ENCODE results near the gene KRT36. TPM values are rescaled to one million over a fixed set of nuclear protein-coding genes. Genes with fewer than 3 reads are reported as not detected.

KRT36 gene
- total RNA-seq, 6 donors from 2014 or later: not detected

DNA sequence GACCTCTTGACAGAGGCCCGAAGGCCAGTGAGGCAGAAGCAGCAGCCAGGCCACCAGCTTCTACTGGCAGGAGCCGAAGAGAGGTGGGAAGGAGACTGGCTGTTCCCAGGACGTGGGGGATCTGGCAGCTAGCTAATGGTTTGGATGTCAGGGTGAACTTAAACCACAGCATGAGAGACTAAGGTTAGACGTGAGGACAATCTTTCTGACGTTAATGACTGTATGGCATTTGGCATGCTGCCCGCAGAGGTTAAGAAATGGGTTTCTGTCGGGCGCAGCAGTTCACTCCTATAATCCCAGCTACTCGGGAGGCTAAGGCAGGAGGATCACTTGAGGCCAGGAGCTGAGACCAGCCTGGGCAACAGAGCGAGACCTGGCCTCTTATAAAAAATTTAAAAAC lies 22.0 kb upstream of the KRT36 start:
- DNase-seq (no peak), ATAC-seq (ENCODE audit: low FRiP score in 2 of 2) (no peak)
- no peaks in the 10 kb centered on the region for H3K36me3 ChIP-seq
- H3K4me3 ChIP-seq: no peak overlapping the region
- H3K27me3 ChIP-seq: no peaks in the 10 kb centered on the region
- peaks cover 0 to 9% (median 2%) of the 10 kb centered on the region in 4 donors for H3K4me1 ChIP-seq
- no peak for TF ChIP-seq POLR2AphosphoS5 (IDR thresholded peaks at IDR 0.05)
- TF ChIP-seq, protein P1, sequence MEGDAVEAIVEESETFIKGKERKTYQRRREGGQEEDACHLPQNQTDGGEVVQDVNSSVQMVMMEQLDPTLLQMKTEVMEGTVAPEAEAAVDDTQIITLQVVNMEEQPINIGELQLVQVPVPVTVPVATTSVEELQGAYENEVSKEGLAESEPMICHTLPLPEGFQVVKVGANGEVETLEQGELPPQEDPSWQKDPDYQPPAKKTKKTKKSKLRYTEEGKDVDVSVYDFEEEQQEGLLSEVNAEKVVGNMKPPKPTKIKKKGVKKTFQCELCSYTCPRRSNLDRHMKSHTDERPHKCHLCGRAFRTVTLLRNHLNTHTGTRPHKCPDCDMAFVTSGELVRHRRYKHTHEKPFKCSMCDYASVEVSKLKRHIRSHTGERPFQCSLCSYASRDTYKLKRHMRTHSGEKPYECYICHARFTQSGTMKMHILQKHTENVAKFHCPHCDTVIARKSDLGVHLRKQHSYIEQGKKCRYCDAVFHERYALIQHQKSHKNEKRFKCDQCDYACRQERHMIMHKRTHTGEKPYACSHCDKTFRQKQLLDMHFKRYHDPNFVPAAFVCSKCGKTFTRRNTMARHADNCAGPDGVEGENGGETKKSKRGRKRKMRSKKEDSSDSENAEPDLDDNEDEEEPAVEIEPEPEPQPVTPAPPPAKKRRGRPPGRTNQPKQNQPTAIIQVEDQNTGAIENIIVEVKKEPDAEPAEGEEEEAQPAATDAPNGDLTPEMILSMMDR (IDR thresholded peaks at IDR 0.05): no peak
- TF ChIP-seq POLR2A (IDR thresholded peaks at IDR 0.05): no peak
- TF ChIP-seq EP300 (IDR thresholded peaks at IDR 0.05): no peak
- H3K27ac ChIP-seq: no peak overlapping the region
- 75% methylated on average over 10 of the region's 10 CpGs for WGBS, 2 donors
- no peaks in the 10 kb centered on the region for H3K9me3 ChIP-seq

DNA sequence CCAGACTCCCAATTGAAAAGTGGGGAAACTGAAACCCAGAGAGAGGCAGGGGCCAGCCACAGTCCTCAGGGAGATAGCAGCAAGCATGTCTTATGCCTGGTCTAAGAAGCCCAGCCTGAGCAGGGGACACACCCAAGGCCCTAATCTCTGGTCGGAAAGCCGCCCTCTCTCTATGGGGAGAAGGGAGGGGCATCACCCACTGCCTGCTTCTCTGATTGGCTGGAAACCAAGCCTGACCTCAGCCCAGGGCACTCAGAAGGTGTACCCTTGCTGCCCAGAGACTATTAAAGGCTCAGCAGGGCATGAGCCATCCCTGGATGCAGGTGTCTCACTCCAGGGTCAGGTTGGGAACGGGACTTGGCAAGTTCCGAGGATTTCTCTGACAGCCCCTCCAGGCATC lies 21.4 kb upstream of the KRT36 start:
- no peaks in the 10 kb centered on the region for H3K27me3 ChIP-seq
- H3K4me3 ChIP-seq: no peak overlapping the region
- no peaks in the 10 kb centered on the region for H3K9me3 ChIP-seq
- TF ChIP-seq POLR2A (IDR thresholded peaks at IDR 0.05): no peak
- TF ChIP-seq, protein P1 (IDR thresholded peaks at IDR 0.05): no peak
- no peak for TF ChIP-seq POLR2AphosphoS5 (IDR thresholded peaks at IDR 0.05)
- no peak for TF ChIP-seq EP300 (IDR thresholded peaks at IDR 0.05)
- peak in 1 of 2 donors; percentile 57 for DNase-seq
- no peak overlapping the region for H3K27ac ChIP-seq
- peaks cover 0 to 9% (median 1%) of the 10 kb centered on the region in 4 donors for H3K4me1 ChIP-seq
- WGBS, 2 donors: 65 to 71% methylated on average over 2 to 4 of the region's 4 CpGs
- ATAC-seq (ENCODE audit: low FRiP score in 2 of 2): no peak
- no peaks in the 10 kb centered on the region for H3K36me3 ChIP-seq

DNA sequence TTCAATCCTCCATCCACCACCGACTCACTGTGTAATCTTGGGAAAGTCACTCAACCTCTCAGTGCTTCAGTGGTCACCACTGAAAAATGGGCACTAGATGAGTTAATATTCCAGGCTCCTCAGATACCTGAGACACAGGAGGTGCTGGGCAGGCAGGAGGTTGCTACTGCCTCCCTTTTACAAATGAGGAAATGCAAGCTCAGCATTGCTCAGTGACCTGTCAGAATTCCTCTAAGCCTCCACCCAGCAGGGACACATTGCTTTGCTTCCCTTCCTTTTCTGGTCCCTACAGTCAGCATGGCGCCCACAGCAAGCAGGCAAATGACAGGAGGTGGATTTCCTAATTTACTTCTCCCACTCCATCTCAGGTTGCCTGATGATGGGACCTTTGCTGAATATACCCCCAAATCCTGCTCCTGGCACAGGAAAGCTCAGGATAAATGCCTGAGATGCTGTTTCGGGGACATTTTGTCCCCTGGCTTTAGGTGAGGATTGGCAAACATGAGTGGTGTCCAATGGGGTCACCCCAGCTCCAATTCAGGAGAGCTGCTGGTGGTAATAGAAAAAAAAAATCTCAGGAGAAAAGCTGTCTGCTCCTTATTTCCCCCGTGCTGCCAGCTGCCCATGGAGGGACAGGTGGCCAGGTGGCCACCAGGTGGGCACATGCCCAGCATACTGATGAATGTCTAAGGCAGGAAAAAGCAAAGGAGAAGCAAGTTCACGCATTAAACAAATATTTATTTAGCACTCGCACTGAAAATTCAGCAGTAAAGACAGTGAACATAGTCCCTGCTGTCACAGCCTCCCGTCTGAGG lies 20.7 kb upstream of the KRT36 start:
- no peaks in the 10 kb centered on the region for H3K27me3 ChIP-seq
- no peaks in the 10 kb centered on the region for H3K36me3 ChIP-seq
- DNase-seq (no peak), ATAC-seq (ENCODE audit: low FRiP score in 2 of 2) (no peak)
- no peaks in the 10 kb centered on the region for H3K9me3 ChIP-seq
- no peak for TF ChIP-seq POLR2AphosphoS5 (IDR thresholded peaks at IDR 0.05)
- no peak for TF ChIP-seq POLR2A (IDR thresholded peaks at IDR 0.05)
- TF ChIP-seq EP300 (IDR thresholded peaks at IDR 0.05): no peak
- TF ChIP-seq, protein P1 (IDR thresholded peaks at IDR 0.05): peak in 1 of 6 experiments; percentile 6
- H3K4me1 ChIP-seq: peaks cover 0 to 9% (median 2%) of the 10 kb centered on the region in 4 donors
- 74 to 80% methylated on average over 7 of the region's 7 CpGs for WGBS, 2 donors
- H3K4me3 ChIP-seq: no peak overlapping the region
- H3K27ac ChIP-seq: no peak overlapping the region

DNA sequence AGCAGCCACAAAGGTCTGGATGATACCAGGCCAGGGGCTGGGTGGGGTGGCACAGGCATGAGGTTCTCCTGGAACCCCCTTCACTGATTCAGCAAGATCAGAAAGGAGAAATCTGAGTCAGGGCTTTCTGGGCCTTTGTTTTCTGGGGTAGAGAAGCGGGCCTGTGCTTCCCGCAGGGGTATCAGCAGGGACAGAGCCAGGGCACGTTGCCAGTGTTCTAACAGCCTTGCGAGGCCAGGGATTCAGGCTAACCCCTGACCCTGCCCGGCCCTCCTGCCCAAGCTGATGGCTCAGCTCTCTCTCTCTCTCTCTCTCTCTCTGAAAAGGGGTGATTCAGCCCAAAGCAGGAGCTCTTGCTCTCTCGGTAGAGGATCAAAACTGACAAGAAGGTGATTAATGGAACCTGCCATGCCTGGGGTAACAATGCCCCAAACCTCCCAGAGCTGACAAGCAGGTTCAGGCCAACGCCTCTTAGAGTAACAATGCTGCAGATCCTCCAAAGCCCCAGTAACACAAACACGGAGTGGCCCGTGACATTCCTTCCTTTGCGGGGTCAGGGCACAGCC lies 17.7 kb upstream of the KRT36 start:
- DNase-seq (no peak), ATAC-seq (ENCODE audit: low FRiP score in 2 of 2) (no peak)
- no peak overlapping the region for H3K4me3 ChIP-seq
- no peak for TF ChIP-seq POLR2A (IDR thresholded peaks at IDR 0.05)
- TF ChIP-seq EP300 (IDR thresholded peaks at IDR 0.05): no peak
- TF ChIP-seq, protein P1 (IDR thresholded peaks at IDR 0.05): no peak
- TF ChIP-seq POLR2AphosphoS5 (IDR thresholded peaks at IDR 0.05): no peak
- H3K9me3 ChIP-seq: no peaks in the 10 kb centered on the region
- no peaks in the 10 kb centered on the region for H3K27me3 ChIP-seq
- H3K4me1 ChIP-seq: peaks cover 0 to 9% (median 4%) of the 10 kb centered on the region in 4 donors
- peak overlapping the region in 2 of 4 donors; percentile 49 to 57 for H3K27ac ChIP-seq
- no peaks in the 10 kb centered on the region for H3K36me3 ChIP-seq
- 53 to 67% methylated on average over 5 to 10 of the region's 10 CpGs for WGBS, 2 donors

All from upper lobe of left lung (tissue), 6 donors.